ENCODE data around the gene SPC24.
"Not testable (repeated sequence)": the region's sequence is repeated elsewhere in the genome, so short reads cannot be mapped to it uniquely, and the experiment has no call there.

Gene SPC24

DNA sequence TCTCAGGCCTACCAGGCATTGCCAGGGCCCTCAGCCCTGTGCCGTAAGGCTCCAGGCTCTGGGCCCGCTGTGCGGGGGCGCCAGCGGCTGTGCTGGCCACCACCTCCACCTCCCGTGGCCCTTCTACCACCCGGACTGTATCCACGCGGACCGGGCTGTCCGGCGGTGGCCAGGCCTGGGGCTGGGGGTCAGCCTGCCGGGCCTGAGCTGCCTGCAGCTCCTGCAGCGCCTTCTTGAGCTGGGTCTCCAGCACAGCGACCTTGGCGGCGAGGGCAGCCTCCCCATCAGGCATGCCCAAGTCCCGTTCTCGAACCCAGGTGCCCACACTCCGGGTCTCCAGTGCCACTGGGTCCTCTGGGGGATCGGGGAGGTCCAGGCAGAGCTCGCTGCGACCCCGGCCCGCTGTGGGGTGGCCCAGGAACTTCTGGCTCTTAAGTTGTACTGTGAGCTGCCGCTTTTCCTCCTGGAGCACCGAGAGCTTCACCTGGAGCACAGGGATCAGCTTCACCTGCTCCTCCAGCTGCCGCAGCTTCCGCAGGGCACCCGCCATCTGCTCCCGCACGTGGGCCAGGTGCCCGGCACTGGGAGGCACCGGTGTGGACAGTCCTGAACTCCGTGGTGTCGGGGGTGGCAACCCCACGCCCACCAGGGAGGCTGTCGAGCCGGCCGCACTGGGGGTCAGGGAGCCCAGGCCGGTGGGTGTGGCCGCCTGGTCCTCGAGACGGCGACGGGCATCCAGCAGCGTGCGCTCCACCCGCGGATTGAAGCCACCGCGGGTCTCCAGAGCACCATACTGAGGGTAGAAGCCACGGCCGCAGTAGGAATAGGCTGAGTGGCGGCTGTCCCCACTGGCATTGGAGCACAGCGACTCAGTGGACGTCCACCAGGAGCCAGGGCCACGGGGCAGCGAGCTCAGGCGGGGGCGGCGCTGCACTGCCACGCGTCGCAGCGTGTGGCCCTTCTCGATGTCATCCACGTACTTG lies 37.7 kb upstream of the SPC24 start:
- DNase-seq (ENCODE audit: low read depth, low spot score) = no peak

DNA sequence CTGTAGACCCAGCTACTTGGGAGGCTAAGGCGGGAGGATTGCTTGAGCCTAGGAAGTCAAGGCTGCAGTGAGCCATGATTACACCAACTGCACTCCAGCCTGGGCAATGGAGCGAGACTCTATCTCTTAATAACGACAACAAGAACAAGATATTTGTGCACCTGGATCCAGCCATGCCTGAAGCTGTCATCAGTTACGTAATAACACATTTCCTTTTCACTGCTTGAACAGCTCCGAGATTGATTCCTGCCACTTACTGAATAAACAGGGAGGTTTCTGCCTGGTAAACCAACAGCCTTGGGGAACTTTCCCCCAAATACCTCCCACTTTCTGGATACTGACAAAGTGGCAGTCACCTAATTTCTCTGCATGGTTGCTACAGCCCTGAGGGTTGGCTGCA lies 36.4 kb upstream of the SPC24 start:
- no peak for DNase-seq (ENCODE audit: low read depth, low spot score)

DNA sequence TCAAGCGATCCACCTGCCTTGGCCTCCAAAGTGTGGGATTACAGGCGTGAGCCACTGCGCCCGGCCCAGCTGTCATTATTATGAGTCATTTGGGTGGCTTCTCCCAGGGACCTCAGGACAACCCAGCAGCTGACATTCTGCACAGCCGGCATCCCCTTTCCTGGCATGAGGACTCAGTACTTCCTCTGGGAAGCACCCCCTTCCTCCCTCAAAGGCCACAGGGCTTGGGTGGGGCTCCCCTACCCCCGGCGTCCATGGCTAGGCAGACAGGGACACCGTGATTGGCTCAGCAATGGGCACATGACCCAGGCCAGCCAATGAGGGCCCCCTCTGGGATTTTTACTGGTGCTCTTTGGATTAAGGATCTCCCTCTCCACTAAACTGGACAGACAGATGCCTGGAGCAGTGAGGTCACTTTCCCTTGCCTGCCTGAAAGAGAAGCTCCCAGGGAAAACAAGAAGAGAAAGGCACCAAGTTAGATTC lies 35.7 kb upstream of the SPC24 start:
- DNase-seq (ENCODE audit: low read depth, low spot score) = no peak

- no peak for DNase-seq (ENCODE audit: low read depth, low spot score)
These were observed 34.9 kb upstream of the SPC24 start for GRCh38 chr19:11190501-11190900.

- no peak for DNase-seq (ENCODE audit: low read depth, low spot score)
These were observed 31.9 kb upstream of the SPC24 start for GRCh38 chr19:11187441-11187840.

- DNase-seq (ENCODE audit: low read depth, low spot score) = no peak
These were observed 27.4 kb upstream of the SPC24 start for GRCh38 chr19:11182994-11183393.

GRCh38 chr19:11181488-11181887 lies 25.9 kb upstream of the SPC24 start:
- no peak for DNase-seq (ENCODE audit: low read depth, low spot score)

GRCh38 chr19:11180975-11181374 lies 25.4 kb upstream of the SPC24 start:
- DNase-seq (ENCODE audit: low read depth, low spot score) = not testable (repeated sequence)

DNA sequence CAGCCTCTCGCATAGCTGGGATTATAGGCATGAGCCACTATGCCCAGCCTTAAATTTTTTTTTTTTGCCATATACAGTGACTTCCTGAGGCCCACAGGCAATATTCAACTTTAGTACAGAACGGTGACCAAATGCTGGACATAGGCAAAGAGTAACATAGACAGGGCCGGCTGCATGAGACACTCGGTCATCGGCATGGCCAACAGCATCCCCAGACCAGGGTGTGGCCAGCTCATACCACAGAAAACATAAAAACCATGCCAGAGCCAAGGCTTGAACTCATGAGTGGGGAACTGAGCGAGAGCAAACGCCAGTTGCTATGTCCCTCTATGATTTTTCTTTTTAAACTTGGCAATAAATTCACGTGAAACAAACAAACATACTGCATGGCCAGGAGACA lies 24.8 kb upstream of the SPC24 start:
- no peak for DNase-seq (ENCODE audit: low read depth, low spot score)

DNA sequence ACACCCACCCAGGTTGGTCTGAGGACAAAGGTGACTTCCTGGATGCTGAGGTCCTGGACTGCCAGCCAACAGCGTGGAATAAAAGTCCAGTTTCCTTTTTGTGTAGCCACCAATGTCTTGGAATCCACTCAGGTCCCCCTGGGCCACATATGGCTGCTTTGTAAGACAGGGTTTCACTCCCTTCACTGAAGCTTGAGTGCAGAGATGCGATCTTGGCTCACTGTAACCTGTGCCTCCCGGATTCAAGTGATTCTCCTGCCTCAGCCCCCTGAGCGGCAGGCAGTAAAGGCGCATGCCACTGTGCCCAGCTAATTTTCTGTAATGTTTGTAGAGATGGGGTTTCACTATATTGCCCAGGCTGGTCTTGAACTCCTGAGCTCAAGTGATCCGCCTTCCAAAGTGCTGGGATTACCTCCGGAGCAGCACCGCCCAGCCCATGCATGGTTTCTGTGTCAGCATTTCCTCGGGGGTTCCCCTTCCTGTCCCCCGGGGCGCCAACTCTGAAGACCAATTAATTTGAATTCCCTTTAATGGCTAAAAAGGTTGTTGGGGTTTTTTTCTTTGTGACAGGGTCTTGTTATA lies 24.2 kb upstream of the SPC24 start:
- no peak for DNase-seq (ENCODE audit: low read depth, low spot score)

GRCh38 chr19:11179145-11179465 lies 23.5 kb upstream of the SPC24 start:
- not testable (repeated sequence) for DNase-seq (ENCODE audit: low read depth, low spot score)

GRCh38 chr19:11177592-11177991 lies 22.0 kb upstream of the SPC24 start:
- no peak for DNase-seq (ENCODE audit: low read depth, low spot score)

GRCh38 chr19:11176466-11177193 lies 21.0 kb upstream of the SPC24 start:
- no peak for DNase-seq (ENCODE audit: low read depth, low spot score)

- no peak for DNase-seq (ENCODE audit: low read depth, low spot score)
These were observed 20.3 kb upstream of the SPC24 start for GRCh38 chr19:11175920-11176319.

DNA sequence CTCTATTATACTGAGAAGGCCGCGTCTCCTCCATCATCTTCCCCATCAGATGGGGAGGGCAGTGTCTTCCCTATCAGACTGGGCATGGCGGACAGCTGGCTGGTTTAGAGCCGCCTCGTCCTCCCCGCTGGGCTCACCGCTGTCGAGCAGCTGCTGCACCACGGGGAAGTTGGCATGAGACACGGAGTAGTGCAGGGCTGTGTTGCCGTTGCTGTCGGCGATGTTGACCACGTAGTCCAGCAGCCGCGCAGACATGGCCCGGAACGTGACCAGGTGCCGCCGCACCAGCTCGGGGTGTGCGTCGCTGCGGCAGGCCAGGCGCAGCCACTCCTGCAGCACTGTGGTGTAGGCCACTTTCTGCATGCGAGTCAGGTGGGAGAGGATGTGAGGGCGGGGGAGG lies 18.8 kb upstream of the SPC24 start:
- no peak for DNase-seq (ENCODE audit: low read depth, low spot score)

- no peak for DNase-seq (ENCODE audit: low read depth, low spot score)
These were observed 18.1 kb upstream of the SPC24 start for GRCh38 chr19:11173516-11174155.

DNA sequence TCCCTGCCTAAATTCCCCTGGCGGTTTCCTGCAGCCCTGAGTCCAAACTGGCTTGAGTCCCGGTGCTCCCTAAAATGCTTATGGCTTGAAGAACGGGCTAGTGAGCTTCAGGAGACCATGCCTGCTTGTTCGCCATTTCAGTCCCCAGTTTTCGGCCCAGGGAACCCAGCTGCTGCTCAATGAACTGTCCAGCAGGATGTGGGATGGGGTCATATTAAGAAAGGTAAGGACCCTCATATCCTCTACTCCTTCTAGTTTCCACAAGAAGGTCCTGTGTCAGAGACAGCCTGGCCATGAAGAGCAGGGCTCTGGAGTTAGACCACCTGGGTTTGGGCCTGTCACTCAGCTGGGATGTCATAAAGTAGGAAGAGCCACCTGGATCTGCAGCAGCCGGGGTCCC lies 17.0 kb upstream of the SPC24 start:
- DNase-seq (ENCODE audit: low read depth, low spot score) = no peak

DNA sequence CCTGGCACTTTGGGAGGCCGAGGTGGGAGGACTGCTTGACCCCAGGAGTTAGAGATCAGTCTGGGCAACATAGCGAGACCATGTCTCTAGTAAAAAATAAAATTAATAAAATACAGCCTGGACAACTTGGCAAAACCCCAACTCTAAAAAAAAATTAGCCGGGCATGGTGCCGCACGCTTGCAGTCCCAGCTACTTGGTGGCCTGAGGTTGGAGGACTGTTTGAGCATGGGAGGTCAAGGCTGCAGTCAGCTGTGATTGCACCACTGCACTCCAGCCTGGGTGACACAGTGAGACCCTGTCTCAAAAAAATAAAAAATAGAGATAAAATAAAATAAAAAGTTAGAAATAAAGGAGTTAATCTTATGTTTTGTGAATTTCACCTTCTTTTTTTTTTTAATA lies 15.6 kb upstream of the SPC24 start:
- DNase-seq (ENCODE audit: low read depth, low spot score) = no peak

DNA sequence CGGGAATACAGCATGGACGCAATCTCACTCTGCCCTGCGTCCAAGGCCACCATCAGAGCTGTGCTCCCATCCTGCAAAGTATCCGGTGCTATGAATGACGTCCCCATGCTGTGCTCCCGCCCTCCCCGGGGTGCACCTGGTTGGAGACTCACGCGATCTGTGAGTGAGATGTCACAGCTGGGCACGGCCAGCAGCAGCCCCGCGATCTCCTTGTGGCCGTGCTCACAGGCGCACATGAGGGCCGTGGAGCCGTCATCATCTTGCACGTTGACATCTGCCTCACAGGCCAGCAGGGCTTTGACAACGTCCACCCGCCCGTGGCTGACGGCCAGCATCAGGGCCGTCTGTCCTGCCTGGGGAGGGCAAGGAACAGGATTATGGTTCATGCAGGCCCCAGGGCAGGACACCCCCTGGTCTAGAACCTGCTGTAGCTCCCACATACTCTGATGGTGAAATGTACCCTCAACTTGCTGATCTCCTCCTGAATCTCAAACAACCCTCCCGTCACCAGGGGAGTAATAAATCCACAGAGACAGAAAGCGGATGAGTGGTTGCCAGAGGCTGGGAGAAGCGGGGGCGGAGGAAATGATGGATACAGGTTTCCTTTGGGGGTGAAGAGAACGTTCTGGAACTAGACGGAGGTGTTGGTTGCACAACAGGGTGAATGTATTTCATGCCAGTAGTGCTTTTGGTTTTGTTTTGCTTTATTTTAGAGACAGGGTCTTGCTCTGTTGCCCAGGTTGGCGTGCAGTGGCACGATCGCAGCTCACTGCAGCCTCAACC lies 14.5 kb upstream of the SPC24 start:
- no peak for DNase-seq (ENCODE audit: low read depth, low spot score)

- no peak for DNase-seq (ENCODE audit: low read depth, low spot score)
These were observed 13.0 kb upstream of the SPC24 start for GRCh38 chr19:11168568-11168967.
